Muscle of leg (tissue), 11 donors: ENCODE measurements around the gene ARL5B. TPM values are rescaled to one million over a fixed set of nuclear protein-coding genes. Genes with fewer than 3 reads are reported as not detected.

Experiments
- DNase-seq: peaks from one replicate; pipeline ENCODE4 v3.0.0; 2013
- H3K27ac ChIP-seq: one replicate; pipeline ENCODE4 v1.5.1; 2013; ENCODE audit warnings: mild to moderate bottlenecking, low read length, control low read depth
- H3K27me3 ChIP-seq: one replicate; pipeline ENCODE4 v1.6.1; 2013; ENCODE audit warnings: low read length; ENCODE audit not compliant: control insufficient read depth, insufficient read depth
- H3K36me3 ChIP-seq: one replicate; pipeline ENCODE4 v1.6.1; 2013; ENCODE audit warnings: low read length; ENCODE audit not compliant: control insufficient read depth, insufficient read depth
- H3K4me1 ChIP-seq: one replicate; pipeline ENCODE4 v1.6.1; 2013; ENCODE audit warnings: low read length; ENCODE audit not compliant: control insufficient read depth, insufficient read depth
- H3K4me3 ChIP-seq: one replicate; pipeline ENCODE4 v1.5.1; 2013; ENCODE audit warnings: low read length, control low read depth
- H3K9me3 ChIP-seq: replicated peaks from 2 replicates; pipeline ENCODE4 v1.6.1; 2013; ENCODE audit warnings: low read depth, low read length; ENCODE audit not compliant: control insufficient read depth
- WGBS: methylation state at CpG from one replicate; pipeline ENCODE4 v1.1.5; 2013; ENCODE audit warnings: missing lambda C conversion rate; ENCODE audit not compliant: insufficient coverage; 5-methylcytosine and 5-hydroxymethylcytosine counted together
- polyA plus RNA-seq, 8 donors: library from polyadenylated mRNA; unstranded; fragments of 120-200 nt; gene quantifications; one replicate each; pipeline versions ENCODE4 v1.2.1 to v1.2.3, GENCODE V29; 2013; ENCODE audit warnings: inconsistent platforms in 1 of 8, low replicate concordance in 1 of 8; ENCODE audit not compliant: insufficient read length in 8 of 8, insufficient read depth in 1 of 8
- total RNA-seq: library from RNA; stranded (reverse); fragments of 120-200 nt; gene quantifications from one replicate; pipeline ENCODE4 v1.2.4, GENCODE V29; 2013

The ARL5B gene
- total and polyA plus RNA-seq, 9 donors = 16.1 to 31.2 (median 21.2) TPM

GRCh38 chr10:18653112-18653511, 6.1 kb upstream of the ARL5B start:
- WGBS = no CpG with 5 or more reads among the region's 3 CpGs
- H3K4me3 ChIP-seq = no peak overlapping the region
- no peaks in the 10 kb centered on the region for H3K27me3 ChIP-seq
- H3K4me1 ChIP-seq = peaks cover 3% of the 10 kb centered on the region
- no peak for DNase-seq
- H3K27ac ChIP-seq = no peak overlapping the region
- no peaks in the 10 kb centered on the region for H3K36me3 ChIP-seq
- H3K9me3 ChIP-seq = no peaks in the 10 kb centered on the region

- Histone ChIP-seq H3K9me3 (no peaks in the 10 kb centered on the region), H3K4me3 (no peak overlapping the region), H3K27me3 (no peaks in the 10 kb centered on the region), H3K4me1 (peaks cover 4% of the 10 kb centered on the region), H3K27ac (no peak overlapping the region), H3K36me3 (no peaks in the 10 kb centered on the region)
- WGBS = no CpG with 5 or more reads among the region's 3 CpGs
- no peak for DNase-seq
Measured at GRCh38 chr10:18656724-18657123, 2.5 kb upstream of the ARL5B start.

- Histone ChIP-seq H3K4me3 (peak overlapping the region; percentile 87), H3K27ac (peak overlapping the region; percentile 99), H3K36me3 (peaks cover 3% of the 10 kb centered on the region), H3K9me3 (no peaks in the 10 kb centered on the region), H3K4me1 (peaks cover 4% of the 10 kb centered on the region), H3K27me3 (no peaks in the 10 kb centered on the region)
- WGBS = 20% methylated on average over 11 of the region's 23 CpGs
- peak; percentile 68 for DNase-seq
Measured at GRCh38 chr10:18658271-18659124, 733 bp upstream of the ARL5B start.

- WGBS = 0% methylated on average over 9 of the region's 23 CpGs
- no peaks in the 10 kb centered on the region for H3K27me3 ChIP-seq
- peak overlapping the region; percentile 97 for H3K27ac ChIP-seq
- H3K9me3 ChIP-seq = no peaks in the 10 kb centered on the region
- peak overlapping the region; percentile 87 for H3K4me3 ChIP-seq
- no peak for DNase-seq
- H3K36me3 ChIP-seq = peaks cover 3% of the 10 kb centered on the region
- peaks cover 4% of the 10 kb centered on the region for H3K4me1 ChIP-seq
Measured at GRCh38 chr10:18659819-18660535, 746 bp downstream of the ARL5B start.

- H3K9me3 ChIP-seq = no peaks in the 10 kb centered on the region
- WGBS = 100% methylated on average over 2 of the region's 19 CpGs
- peak overlapping the region; percentile 87 for H3K4me3 ChIP-seq
- peaks cover 3% of the 10 kb centered on the region for H3K36me3 ChIP-seq
- DNase-seq = no peak
- no peaks in the 10 kb centered on the region for H3K27me3 ChIP-seq
- H3K27ac ChIP-seq = no peak overlapping the region
- H3K4me1 ChIP-seq = peaks cover 4% of the 10 kb centered on the region
Measured at GRCh38 chr10:18660816-18661431, 1.7 kb downstream of the ARL5B start.

GRCh38 chr10:18664841-18665478, 5.7 kb downstream of the ARL5B start:
- Histone ChIP-seq H3K27me3 (no peaks in the 10 kb centered on the region), H3K36me3 (peaks cover 16% of the 10 kb centered on the region), H3K9me3 (no peaks in the 10 kb centered on the region), H3K27ac (no peak overlapping the region), H3K4me3 (no peak overlapping the region), H3K4me1 (peaks cover 4% of the 10 kb centered on the region)
- WGBS = 100% methylated on average over 1 of the region's 2 CpGs
- no peak for DNase-seq

GRCh38 chr10:18665815-18666558, 6.8 kb downstream of the ARL5B start:
- no peak overlapping the region for H3K27ac ChIP-seq
- no peak for DNase-seq
- no peaks in the 10 kb centered on the region for H3K9me3 ChIP-seq
- no peaks in the 10 kb centered on the region for H3K27me3 ChIP-seq
- 67% methylated on average over 1 of the region's 3 CpGs for WGBS
- H3K4me1 ChIP-seq = peaks cover under 1% of the 10 kb centered on the region
- peaks cover 21% of the 10 kb centered on the region for H3K36me3 ChIP-seq
- no peak overlapping the region for H3K4me3 ChIP-seq

- Histone ChIP-seq H3K36me3 (peaks cover 21% of the 10 kb centered on the region), H3K4me1 (no peaks in the 10 kb centered on the region), H3K9me3 (no peaks in the 10 kb centered on the region), H3K4me3 (no peak overlapping the region), H3K27ac (no peak overlapping the region), H3K27me3 (no peaks in the 10 kb centered on the region)
- no CpG with 5 or more reads among the region's 2 CpGs for WGBS
- no peak for DNase-seq
Measured at GRCh38 chr10:18666810-18667209, 7.6 kb downstream of the ARL5B start.

- Histone ChIP-seq H3K9me3 (no peaks in the 10 kb centered on the region), H3K36me3 (peaks cover 20% of the 10 kb centered on the region), H3K4me3 (no peak overlapping the region), H3K27ac (no peak overlapping the region), H3K4me1 (no peaks in the 10 kb centered on the region), H3K27me3 (no peaks in the 10 kb centered on the region)
- DNase-seq = no peak
- no CpG with 5 or more reads among the region's 2 CpGs for WGBS
Measured at GRCh38 chr10:18668026-18668425, 8.8 kb downstream of the ARL5B start.
